Ishikawa (cell line): ENCODE measurements around the gene RRP7A.

Experiments
- CREB1 ChIP-seq: IDR thresholded peaks from 2 replicates; pipeline ENCODE4 v1.6.1; 2012; ENCODE audit warnings: low read depth
- EGR1 ChIP-seq: IDR thresholded peaks from 2 replicates; pipeline ENCODE4 v1.6.1; 2012
- EP300 ChIP-seq: IDR thresholded peaks from 2 replicates; pipeline ENCODE4 v1.6.1; 2012; ENCODE audit warnings: borderline replicate concordance
- MAX ChIP-seq: IDR thresholded peaks from 2 replicates; pipeline ENCODE4 v1.6.1; 2012
- NFIC ChIP-seq: IDR thresholded peaks from 2 replicates; pipeline ENCODE4 v1.6.1; 2012
- RAD21 ChIP-seq: IDR thresholded peaks from 2 replicates; pipeline ENCODE4 v1.6.1; 2012; ENCODE audit warnings: low read depth
- TEAD4 ChIP-seq: IDR thresholded peaks from 2 replicates; pipeline ENCODE4 v1.6.1; 2012
- ZBTB7A ChIP-seq: IDR thresholded peaks from 2 replicates; pipeline ENCODE4 v1.6.1; 2012; ENCODE audit warnings: low read depth

- no peak for TF ChIP-seq NFIC
- TF ChIP-seq EP300 = no peak
- TF ChIP-seq EGR1 = no peak
- TF ChIP-seq ZBTB7A = no peak
- TF ChIP-seq RAD21 = no peak
- no peak for TF ChIP-seq TEAD4
- no peak for TF ChIP-seq CREB1
- TF ChIP-seq MAX = no peak
Measured at GRCh38 chr22:42500836-42501179, 18.8 kb downstream of the RRP7A start.
